ENCODE results near the gene PITPNM3. TPM values are rescaled to one million over a fixed set of nuclear protein-coding genes. Genes with fewer than 3 reads are reported as not detected.

PITPNM3 gene
- total RNA-seq, 2 experiments from 2014 or later: 0.64 to 0.77 TPM

DNA sequence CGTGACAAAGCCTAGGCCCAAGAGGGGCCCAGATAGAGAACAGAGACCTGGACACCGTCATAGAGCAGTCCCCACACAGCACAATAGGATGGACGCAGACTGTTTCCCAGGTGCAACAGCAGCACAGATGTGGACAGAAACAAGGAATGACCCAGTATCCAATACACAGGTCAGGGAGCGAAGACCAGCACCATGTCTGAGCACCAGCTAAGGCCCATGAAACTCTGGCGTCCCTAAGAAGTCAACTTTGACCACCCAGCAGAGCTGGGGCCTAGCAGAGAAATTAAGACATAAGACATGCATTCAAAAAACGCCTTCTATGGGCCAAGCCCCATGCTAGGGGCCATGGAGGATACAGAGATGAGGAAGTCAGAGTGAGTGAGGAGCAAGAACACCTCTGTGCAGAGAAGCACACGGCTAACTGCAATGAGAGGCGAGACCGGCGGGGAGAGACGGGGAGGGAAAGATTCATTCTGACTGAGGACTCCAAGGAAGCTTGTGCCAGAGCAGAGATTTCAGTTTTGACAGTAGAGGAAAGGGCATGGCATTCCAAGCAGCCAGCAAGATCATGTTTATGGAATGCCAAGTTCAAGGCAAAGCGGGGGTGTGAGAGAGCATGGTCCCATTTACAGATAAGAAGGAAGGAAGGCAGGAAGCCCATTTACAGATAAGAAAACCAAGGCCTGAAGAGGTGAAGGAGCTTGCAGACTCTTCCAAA, 50.8 kb downstream of the PITPNM3 start:
- no peak overlapping the region for H3K4me3 Mint-ChIP-seq
- ATAC-seq (ENCODE audit: low read depth): no peak
- H3K4me1 Mint-ChIP-seq: no peaks in the 10 kb centered on the region
- H3K27ac Mint-ChIP-seq: no peak overlapping the region
- no peaks in the 10 kb centered on the region for H3K9me3 Mint-ChIP-seq
- POLR2A ChIA-PET: no interaction called here
- no peak for DNase-seq
- no peaks in the 10 kb centered on the region for H3K27me3 Mint-ChIP-seq
- H3K36me3 Mint-ChIP-seq: no peaks in the 10 kb centered on the region

DNA sequence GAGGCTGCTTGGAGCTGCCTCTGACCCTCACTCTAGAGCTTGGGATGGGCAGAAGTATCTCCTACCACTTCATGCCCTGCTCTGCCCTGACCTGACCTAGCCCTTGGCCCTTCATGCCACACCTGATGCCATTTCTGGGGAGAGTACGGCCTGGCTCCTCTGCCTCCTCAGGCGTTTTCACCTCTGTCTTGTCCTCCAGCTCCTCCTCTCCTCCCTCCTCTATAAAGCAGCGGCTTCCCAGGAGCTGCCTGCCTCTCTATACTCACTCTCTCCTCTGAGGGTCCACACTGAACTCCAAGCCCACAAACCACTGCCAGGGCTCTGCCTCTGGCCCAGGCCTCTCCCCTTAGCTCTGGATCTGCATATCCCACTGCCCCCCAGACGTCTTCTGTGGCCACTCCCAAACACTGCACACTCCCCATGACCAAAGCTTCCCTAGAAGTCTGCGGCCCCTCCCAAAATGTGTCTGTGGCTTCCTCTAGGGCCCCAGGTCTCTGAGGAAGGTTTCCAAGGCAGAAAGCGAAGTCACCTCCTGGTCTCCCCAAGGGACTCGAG, 52.6 kb downstream of the PITPNM3 start:
- Mint-ChIP-seq H3K27ac (no peak overlapping the region), H3K4me1 (no peaks in the 10 kb centered on the region), H3K9me3 (no peaks in the 10 kb centered on the region), H3K27me3 (no peaks in the 10 kb centered on the region), H3K36me3 (no peaks in the 10 kb centered on the region), H3K4me3 (no peak overlapping the region)
- POLR2A ChIA-PET: no interaction called here
- ATAC-seq (ENCODE audit: low read depth) (no peak), DNase-seq (no peak)

DNA sequence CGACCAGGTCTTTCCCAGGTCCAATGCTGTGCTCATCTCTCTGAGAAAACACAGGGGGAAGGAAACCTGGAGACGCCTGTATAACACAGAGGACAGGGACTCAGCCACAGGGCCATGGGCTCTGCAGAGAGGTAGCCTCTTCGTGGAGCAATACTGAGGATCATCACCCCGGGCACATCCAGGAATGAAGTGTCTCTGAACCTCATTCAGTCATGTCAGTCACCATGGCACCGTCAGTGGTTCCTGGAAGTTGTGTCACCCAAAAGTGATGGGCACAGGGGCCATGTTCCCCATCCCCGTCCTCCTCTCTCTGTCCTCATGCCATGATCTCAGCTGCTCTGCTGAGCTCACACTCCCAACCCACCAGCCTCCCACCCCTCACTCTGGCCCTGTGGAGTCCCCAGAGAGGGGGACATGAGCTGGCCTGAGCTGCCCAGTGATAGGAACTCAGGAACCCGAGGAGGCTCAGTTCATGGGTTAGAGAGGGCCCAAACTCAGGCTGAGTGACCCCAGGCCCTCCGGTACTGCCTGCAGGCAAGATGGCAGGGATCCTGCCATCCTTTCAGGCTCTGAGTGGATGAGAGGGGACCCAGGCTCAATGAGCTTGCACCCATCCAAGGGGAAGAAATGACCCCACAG, 53.4 kb downstream of the PITPNM3 start:
- POLR2A ChIA-PET: no interaction called here

DNA sequence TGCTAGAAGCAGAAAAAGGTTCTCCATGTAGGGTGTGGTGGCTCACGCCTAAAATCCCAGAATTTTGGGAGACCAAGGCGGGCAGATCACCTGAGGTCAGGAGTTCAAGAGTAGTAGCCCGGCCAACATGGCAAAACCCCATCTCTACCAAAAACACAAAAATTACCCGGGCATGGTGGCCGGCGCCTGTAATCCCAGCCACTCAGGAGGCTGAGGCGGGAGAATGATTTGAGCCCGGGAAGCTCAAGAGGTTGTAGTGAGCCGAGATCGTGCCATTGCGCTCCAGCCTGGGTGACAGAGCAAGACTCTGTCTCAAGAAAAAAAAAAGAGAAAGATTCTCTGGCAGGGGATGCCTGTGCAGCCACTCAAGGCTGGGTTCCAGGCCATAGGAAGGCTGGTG, 54.2 kb downstream of the PITPNM3 start:
- Mint-ChIP-seq H3K27me3 (peaks cover under 1% of the 10 kb centered on the region), H3K9me3 (no peaks in the 10 kb centered on the region), H3K36me3 (no peaks in the 10 kb centered on the region), H3K4me1 (no peaks in the 10 kb centered on the region), H3K4me3 (no peak overlapping the region), H3K27ac (no peak overlapping the region)
- ATAC-seq (ENCODE audit: low read depth): no peak
- POLR2A ChIA-PET: no interaction called here
- DNase-seq: no peak

More for the DNA sequence above, 53.4 kb downstream of the PITPNM3 start:
- Mint-ChIP-seq H3K9me3 (no peaks in the 10 kb centered on the region), H3K4me1 (no peaks in the 10 kb centered on the region), H3K27me3 (no peaks in the 10 kb centered on the region), H3K4me3 (no peak overlapping the region), H3K27ac (no peak overlapping the region), H3K36me3 (no peaks in the 10 kb centered on the region)
- ATAC-seq (ENCODE audit: low read depth) (no peak), DNase-seq (no peak)

DNA sequence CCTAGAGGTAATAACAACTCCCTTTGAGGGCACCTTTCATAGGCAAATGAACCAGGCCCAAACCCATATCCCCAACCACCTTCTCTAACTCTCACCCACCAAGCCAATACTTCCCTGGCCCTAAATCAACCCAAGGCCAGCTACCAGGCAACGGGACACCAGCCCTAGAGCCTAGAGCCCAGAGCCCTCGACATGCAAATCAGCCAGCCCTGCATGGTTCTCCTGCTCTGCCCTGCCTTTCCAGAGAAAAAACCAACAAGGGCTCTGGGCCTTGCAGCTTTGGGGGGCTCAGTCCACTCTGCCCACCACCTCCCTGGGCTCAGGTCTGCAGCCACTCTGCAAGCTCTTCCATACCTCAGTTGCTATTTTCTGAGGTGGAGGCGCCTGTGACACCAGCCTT, 55.0 kb downstream of the PITPNM3 start:
- no peak for DNase-seq
- Mint-ChIP-seq H3K4me3 (no peak overlapping the region), H3K9me3 (no peaks in the 10 kb centered on the region), H3K27ac (no peak overlapping the region), H3K27me3 (peaks cover 2% of the 10 kb centered on the region), H3K4me1 (peaks cover 6% of the 10 kb centered on the region), H3K36me3 (no peaks in the 10 kb centered on the region)
- POLR2A ChIA-PET: no interaction called here
- ATAC-seq (ENCODE audit: low read depth): no peak

DNA sequence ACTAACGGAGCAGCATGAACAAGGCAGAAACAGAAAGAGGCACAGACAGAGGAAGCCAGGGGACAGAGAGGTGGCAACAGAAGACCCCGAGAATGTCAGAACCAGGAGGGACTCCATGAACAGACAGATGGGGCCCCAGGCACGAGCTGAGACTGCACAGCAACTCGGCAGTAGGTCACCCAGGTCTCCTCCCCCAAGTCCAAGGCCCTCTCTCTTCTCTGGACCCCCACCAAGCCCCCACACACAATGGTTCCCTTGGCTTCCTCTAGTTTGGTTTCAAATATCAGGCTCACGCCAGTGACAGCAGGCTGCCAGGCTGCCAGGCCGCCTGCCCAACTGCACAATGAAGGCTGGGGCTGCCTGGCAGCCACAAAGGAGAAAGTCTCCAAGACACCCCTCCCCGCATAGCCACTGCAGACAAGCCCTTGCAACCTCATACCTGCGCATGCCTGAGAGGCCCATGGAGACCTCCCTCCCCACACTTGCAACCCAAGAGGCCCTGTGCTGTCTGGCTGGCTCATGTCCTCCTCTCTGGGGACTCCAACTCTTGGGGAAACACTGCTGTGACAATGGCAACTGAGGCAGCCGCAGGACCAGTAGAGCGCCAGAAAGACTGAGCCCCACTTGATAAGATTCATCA, 57.3 kb downstream of the PITPNM3 start:
- ATAC-seq (ENCODE audit: low read depth) (no peak), DNase-seq (no peak)
- POLR2A ChIA-PET: no interaction called here
- no peaks in the 10 kb centered on the region for H3K9me3 Mint-ChIP-seq
- no peak overlapping the region for H3K4me3 Mint-ChIP-seq
- H3K27me3 Mint-ChIP-seq: peaks cover 11% of the 10 kb centered on the region
- no peaks in the 10 kb centered on the region for H3K36me3 Mint-ChIP-seq
- no peak overlapping the region for H3K27ac Mint-ChIP-seq
- H3K4me1 Mint-ChIP-seq: peaks cover 15% of the 10 kb centered on the region

DNA sequence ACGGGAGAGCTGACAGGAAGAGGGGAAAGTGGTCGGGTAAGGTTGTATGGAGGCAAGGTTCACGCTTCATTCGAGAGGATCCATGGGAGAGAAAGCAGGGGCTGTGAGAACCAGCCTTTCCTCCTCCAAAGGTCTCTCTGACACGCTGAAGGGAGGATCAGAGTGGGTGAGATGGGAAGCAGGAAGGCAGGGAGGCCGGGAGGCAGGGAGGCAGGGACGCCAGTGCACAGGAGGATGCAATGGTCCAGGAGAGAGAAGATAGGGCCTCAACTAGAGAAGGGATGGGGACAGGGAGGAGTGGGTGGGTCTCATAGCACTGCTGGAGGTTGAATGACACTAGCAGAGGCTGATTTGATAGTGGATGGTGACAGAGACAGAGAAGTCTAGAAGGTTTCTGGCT, 58.0 kb downstream of the PITPNM3 start:
- POLR2A ChIA-PET: no interaction called here
- peaks cover 15% of the 10 kb centered on the region for H3K4me1 Mint-ChIP-seq
- no peak overlapping the region for H3K27ac Mint-ChIP-seq

DNA sequence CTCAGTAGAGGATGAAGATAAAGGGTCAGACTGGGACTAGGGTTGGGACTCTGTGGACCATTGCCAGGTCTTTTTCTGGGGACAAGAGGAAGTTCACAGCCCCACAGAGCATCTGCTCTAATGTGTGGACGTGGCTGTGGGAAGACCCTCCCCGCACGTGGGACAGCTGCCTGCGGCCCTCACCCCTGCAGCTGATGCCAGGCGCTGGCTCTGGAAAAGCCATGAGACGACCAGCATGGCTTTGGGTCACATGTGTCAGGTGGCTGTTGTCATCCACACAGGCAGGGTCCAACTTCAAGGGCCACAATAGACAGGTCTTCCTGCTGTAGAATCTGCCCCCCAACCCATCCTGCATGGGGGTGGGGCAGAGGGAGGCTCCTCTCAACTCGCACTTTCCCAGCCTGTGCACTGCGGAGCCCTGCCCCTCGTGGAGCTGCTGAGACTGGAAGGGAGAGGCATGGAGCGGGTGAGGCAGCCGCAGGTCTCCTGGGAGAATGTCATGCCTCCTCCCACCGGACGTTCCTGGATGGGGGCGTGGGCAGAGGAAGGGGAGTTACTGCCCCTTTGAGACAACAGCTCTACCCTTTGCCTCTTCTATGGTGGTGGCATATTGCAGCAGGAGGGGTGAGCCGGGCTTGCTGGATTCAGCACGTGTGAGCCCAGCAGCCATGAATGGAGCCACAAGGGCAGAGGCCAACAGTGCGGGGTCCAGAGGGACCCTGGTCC, 58.7 kb downstream of the PITPNM3 start:
- no peak for ATAC-seq (ENCODE audit: low read depth)
- peaks cover 11% of the 10 kb centered on the region for H3K27me3 Mint-ChIP-seq
- no peaks in the 10 kb centered on the region for H3K9me3 Mint-ChIP-seq
- no peaks in the 10 kb centered on the region for H3K36me3 Mint-ChIP-seq
- peaks cover 15% of the 10 kb centered on the region for H3K4me1 Mint-ChIP-seq
- no peak overlapping the region for H3K4me3 Mint-ChIP-seq
- peak overlapping the region; percentile 51 for H3K27ac Mint-ChIP-seq
- DNase-seq: no peak
- POLR2A ChIA-PET: no interaction called here

More for the DNA sequence above, 58.0 kb downstream of the PITPNM3 start:
- no peak overlapping the region for H3K4me3 Mint-ChIP-seq
- DNase-seq: no peak
- H3K27me3 Mint-ChIP-seq: peaks cover 11% of the 10 kb centered on the region
- no peak for ATAC-seq (ENCODE audit: low read depth)
- no peaks in the 10 kb centered on the region for H3K9me3 Mint-ChIP-seq
- no peaks in the 10 kb centered on the region for H3K36me3 Mint-ChIP-seq

DNA sequence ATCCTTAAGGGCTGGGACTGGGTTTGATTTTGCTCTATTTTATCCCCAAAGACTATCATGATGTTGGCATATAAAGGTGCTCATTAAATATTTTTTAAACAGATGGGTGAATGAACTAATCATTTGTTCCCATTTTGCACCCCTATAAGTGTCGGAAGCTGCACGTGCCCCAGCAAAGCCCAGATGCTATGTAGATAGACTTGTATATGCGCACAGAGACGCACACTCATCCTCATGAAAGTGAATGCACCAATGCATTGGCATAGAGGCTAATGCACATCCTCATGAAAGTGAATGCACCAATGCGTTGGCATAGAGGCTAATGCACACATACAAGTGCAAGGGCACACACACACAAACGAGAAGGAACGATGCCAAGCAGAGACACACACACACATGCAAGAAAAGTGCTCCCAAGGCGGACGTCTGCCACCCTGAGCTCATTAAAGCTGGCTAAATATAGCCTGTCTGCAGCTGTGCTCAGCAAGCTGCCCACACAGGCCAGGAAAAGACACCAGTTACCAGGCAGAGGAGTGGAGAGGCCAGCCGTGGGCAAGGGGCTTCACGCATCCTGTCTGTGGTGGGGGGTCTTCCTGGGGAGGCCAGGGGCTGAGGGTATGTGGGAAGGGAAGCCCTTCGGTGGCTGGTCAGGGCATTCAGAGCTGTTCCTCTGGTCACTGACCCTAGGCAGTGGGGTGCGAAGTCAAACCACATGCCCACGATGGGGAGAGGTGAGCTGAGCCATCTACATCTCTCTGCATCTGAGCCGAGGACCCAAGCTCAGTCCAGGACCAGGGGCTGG, 59.5 kb downstream of the PITPNM3 start:
- Mint-ChIP-seq H3K9me3 (no peaks in the 10 kb centered on the region), H3K4me1 (peaks cover 15% of the 10 kb centered on the region), H3K27me3 (peaks cover 11% of the 10 kb centered on the region), H3K36me3 (no peaks in the 10 kb centered on the region), H3K4me3 (peak overlapping the region; percentile 68), H3K27ac (peak overlapping the region; percentile 51)
- ATAC-seq (ENCODE audit: low read depth) (no peak), DNase-seq (no peak)
- POLR2A ChIA-PET: no interaction called here

DNA sequence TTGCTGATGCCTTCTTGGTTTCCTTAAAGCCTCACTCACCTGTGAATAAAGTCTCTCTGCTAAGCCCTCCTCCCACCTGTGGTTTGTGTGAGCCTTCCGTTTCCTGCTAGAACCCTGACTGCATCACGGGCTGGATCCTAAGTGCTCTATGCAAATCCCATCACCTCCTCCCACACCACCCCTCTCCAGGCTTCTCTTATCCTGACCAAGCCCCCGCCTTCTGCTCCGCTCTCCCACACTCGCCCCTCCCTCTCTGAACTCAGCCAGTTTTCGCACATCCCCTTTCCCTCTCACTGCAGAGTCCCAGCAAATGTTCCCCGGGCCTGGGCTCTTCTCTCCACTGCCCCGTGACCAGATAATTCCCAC, 60.3 kb downstream of the PITPNM3 start:
- ATAC-seq (ENCODE audit: low read depth) (peak; percentile 68), DNase-seq (no peak)
- peaks cover 15% of the 10 kb centered on the region for H3K4me1 Mint-ChIP-seq
- H3K27ac Mint-ChIP-seq: no peak overlapping the region
- H3K36me3 Mint-ChIP-seq: no peaks in the 10 kb centered on the region
- H3K27me3 Mint-ChIP-seq: peaks cover 11% of the 10 kb centered on the region
- POLR2A ChIA-PET: no interaction called here
- peak overlapping the region; percentile 68 for H3K4me3 Mint-ChIP-seq
- H3K9me3 Mint-ChIP-seq: no peaks in the 10 kb centered on the region

DNA sequence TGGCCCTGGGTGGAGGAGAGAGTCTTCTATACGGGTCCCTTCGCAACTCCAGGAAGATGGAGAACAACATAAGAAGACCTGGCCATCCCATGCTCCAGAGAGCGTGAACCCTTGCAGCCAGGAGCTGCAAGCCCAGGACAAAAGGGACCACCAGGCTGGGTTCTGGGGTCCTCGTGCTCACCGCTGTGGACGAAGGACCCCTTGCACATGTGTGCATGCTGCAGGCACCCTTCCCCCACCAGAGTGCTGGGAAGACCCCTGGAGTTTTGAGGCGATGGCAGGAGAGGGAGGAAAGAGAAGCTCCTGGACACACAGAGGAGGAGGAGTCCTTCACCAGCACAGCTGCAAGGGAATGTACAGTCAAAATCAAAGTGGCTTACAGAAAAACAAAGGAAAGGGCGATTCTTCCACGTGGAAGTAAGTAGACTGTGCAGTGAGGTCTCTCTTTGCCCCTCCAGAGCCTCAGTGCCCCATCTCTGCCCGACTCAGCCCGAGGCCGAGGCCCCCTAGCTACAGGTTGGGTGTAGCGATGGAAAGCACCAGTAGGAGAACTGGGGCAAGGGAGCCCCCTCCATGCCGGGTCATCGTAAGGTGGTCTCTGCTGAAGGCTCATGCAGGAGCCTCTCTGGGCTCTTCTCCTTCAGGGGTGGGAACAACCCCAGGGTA, 60.8 kb downstream of the PITPNM3 start:
- Mint-ChIP-seq H3K4me3 (peak overlapping the region; percentile 68), H3K4me1 (peaks cover 15% of the 10 kb centered on the region), H3K36me3 (no peaks in the 10 kb centered on the region), H3K27ac (no peak overlapping the region), H3K9me3 (no peaks in the 10 kb centered on the region), H3K27me3 (peaks cover 11% of the 10 kb centered on the region)
- ATAC-seq (ENCODE audit: low read depth): peak; percentile 26
- no peak for DNase-seq
- POLR2A ChIA-PET: no interaction called here

DNA sequence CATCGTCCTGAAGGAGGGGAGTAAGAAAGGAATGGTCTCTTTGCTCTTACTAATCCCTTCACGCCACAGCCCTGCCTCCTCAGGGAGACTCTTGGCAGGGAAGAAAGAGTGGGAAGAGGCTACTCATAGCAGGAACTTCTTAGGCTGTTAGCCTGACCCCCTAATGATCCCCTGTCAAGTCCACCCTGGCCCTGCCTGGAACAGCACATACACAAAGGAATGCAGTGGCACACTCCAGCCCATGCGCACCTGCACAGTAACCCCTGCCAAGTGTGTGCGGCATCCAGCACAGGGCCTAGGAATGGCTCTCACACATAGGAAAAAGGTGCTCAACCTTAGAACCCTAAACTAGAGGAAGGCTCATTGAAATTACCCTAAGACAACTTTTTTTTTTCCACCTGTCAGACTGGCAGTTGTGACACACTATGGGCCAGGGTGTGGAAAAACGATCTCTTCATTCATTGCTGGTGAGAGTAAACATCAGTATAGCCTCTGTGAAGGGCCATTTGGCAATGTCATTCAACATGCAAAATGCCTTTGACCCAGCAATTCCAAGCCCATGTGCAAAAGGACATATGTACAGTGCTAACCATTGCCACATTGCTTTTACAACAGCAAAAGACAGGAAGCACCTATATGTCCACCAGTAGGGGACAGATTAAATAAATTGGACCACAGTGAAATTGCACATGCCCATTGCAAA, 62.0 kb downstream of the PITPNM3 start:
- H3K27ac Mint-ChIP-seq: no peak overlapping the region
- no peak for DNase-seq
- POLR2A ChIA-PET: no interaction called here
- H3K27me3 Mint-ChIP-seq: peaks cover 12% of the 10 kb centered on the region
- no peak for ATAC-seq (ENCODE audit: low read depth)
- no peak overlapping the region for H3K4me3 Mint-ChIP-seq
- H3K4me1 Mint-ChIP-seq: peaks cover 15% of the 10 kb centered on the region
- no peaks in the 10 kb centered on the region for H3K9me3 Mint-ChIP-seq
- H3K36me3 Mint-ChIP-seq: no peaks in the 10 kb centered on the region
